ENCODE data around the gene SLC12A1.

DNA sequence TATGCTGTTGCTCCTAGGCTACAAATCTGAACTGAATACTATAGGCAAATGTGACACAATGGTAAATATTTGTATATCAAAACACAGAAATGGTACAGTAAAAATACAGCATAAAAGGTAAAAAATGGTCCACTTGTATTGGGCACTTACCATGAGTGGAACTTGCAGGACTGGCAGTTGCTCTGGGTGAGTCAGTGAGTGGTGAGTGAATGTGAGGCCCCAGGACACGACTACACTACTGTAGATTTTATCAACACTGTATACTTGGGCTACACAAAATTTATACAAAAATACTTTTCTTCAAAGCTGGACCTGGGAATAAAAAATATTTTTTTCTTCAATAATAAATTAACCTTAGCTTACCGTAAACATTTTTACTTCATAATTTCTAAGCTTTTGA lies 83.5 kb downstream of the SLC12A1 start:
- TF ChIP-seq EZH2 (IDR thresholded peaks at IDR 0.05; ENCODE audit: borderline replicate concordance, low read depth, low read length, severe bottlenecking), result no peak
- TF ChIP-seq, protein P1, sequence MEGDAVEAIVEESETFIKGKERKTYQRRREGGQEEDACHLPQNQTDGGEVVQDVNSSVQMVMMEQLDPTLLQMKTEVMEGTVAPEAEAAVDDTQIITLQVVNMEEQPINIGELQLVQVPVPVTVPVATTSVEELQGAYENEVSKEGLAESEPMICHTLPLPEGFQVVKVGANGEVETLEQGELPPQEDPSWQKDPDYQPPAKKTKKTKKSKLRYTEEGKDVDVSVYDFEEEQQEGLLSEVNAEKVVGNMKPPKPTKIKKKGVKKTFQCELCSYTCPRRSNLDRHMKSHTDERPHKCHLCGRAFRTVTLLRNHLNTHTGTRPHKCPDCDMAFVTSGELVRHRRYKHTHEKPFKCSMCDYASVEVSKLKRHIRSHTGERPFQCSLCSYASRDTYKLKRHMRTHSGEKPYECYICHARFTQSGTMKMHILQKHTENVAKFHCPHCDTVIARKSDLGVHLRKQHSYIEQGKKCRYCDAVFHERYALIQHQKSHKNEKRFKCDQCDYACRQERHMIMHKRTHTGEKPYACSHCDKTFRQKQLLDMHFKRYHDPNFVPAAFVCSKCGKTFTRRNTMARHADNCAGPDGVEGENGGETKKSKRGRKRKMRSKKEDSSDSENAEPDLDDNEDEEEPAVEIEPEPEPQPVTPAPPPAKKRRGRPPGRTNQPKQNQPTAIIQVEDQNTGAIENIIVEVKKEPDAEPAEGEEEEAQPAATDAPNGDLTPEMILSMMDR (IDR thresholded peaks at IDR 0.05; ENCODE audit: borderline replicate concordance, extremely low read depth, low read length, poor library complexity, severe bottlenecking), result no peak
